ENCODE measurements around the gene MYF5.
A peak's percentile ranks its signal among the peaks of the same experiment; 100 is the strongest.

Gene MYF5

GRCh38 chr12:80708259-80708974 lies 8.3 kb upstream of the MYF5 start:
- no peak for DNase-seq

DNA sequence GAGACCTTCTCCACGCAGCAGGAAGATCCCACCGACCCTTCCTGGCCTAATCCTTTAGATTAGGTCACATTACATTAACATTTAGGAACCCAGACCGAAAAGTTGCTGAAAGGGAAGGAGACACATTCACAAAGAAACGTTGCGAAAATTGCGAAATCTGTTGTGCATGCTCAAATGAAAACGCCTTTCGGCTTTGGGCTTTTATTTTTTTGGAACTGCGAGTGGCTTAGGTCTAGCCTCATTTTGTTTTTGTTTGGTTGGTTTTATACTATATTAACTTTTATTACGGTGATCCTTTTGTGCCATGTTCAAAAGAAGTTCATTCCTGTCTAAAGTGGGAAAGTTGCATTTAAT lies 7.8 kb upstream of the MYF5 start:
- DNase-seq, result no peak

DNA sequence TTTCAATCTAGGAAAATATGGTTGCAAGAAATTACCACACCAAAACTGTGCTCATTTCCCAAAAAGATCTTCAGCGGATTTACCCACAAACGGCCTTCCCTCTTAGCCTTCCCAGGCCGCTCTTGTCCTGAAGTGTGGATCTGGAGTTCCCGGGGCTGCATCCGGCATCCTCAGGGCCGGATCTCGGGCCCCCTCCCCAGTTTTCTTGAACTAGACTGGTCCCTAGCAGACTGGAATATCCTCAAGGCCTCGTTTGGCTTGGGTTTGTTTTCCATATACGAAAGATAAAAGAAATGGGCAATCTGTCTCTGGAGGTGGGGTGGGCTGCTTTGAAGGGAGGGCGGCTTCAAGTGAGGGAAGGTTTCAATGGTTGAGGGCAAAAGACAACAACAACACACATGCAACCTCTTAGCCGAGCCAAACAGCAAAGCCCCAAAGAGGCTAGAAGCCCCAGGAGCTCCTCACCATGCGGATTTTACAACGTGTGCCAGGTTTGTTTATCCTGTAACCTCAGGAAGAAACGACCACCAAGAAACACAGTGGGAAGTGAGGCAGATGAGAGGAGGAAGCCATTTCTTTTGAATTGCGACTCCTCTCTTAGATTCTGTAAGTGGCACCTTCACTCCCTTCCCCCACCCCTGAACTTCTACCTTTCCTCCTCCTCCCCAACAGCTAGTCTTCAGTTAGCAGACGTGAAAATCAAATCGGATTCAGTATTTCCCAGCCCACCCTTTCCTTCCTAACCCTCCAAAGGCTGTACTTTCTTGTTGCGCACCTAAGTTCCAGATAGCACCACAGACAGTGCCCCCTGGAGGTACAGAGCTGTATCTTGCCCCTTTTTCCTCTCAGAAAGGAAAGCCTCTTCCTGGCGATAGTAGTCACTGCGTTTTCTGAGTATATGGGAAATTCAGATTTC lies 6.6 kb upstream of the MYF5 start:
- no peak for DNase-seq

GRCh38 chr12:80710727-80711449 lies 5.8 kb upstream of the MYF5 start:
- DNase-seq, result no peak

DNA sequence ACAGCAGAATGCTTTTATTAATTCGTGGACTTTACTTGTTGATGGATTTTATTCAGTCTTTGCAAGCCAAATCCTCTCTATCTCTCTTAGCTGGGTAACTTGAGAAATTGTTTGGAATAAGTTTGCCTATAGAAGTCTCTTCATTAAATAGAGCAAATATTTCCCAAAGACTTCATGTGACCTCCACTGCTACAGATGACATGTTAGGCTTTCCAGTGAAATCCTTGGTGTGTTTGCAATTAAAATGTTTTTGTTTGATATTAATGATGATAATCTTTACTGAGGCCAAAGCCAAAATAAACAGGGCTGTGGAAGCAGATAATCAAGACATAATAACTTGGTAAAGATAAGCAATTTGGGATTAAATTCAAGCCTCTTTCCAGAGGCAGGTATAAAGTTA lies 4.8 kb upstream of the MYF5 start:
- DNase-seq, result no peak

DNA sequence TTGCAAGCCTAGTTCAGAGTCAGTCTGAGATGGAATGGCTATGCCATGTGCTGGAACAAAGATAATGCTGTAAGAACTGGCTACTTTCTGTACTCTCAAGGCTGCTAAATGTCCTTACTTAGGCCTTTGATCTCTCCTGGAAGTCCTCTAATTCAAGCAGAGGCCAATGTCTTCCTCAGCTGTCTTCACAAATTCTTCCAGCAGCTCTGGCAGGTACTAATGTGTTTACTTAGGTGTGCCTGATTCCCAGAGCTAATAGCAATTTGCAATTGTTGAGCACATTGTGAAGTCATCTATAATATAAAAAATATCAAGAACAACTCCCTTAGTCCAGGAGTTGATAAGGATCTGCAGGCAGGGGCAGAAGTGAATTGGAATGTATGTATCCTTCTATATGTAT lies 3.8 kb upstream of the MYF5 start:
- DNase-seq, result no peak

DNA sequence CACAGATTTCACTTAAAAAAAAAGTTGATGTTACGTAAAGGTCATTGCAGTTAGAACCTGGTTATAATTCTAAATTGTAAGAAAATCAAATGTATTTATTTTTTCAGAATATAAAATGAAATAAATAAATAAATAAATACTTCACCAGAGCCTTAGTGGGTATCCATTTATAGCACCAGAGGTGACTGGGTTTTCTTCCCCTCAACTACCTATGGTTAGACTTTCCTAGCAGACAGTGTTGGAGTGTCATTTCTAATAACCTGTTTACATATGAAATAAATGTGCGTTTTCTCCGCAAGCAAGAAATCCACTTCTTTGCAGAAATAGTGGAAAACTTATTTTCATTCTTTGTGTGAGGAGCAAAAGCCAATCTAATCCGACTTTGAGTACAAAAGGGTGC lies 3.3 kb upstream of the MYF5 start:
- no peak for DNase-seq

- no peak for DNase-seq
Observed at GRCh38 chr12:80714055-80714454, 2.7 kb upstream of the MYF5 start.

DNA sequence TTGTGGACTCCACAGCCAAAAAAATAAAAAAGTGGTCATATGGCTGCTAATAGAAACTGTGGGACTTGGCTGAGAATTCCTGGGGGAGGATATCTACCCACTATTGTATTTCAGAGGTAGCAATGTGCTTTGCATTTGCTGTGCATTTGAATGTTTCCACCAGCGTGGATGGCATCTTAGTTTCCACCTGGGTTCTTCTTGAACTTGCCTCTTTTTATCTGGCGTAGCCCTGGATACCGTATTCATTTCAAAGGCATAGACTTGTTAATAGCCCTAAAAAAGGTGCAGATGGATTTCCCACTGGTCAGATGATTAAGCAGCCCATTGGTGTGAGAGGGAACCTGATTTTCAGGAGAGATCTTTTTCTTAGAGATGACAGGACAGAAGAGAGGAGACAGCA lies 1.9 kb upstream of the MYF5 start:
- no peak for DNase-seq

- no peak for DNase-seq
Observed at GRCh38 chr12:80715713-80716249, 931 bp upstream of the MYF5 start.

DNA sequence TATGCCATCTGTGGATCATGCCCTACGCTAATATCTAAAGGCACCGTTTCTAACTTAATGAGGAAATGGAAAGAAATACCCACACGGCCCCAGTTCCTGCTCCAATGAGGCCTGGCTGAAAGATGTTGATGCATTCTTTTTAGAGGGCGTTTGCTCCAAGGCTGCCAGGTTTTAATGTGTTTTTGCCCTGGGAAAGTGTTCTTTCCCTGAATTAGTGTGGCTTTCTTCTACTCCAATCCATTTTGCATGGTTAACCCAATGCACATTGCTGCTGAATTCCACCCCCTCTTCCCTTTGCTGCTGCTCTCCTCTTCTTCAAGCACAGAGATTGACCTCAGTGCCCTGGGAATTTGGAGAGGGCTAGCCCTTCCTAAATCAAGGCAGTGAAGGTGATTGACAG lies 1.1 kb downstream of the MYF5 start:
- DNase-seq, result no peak

- no peak for DNase-seq
Observed at GRCh38 chr12:80720516-80720915, 3.8 kb downstream of the MYF5 start.

DNA sequence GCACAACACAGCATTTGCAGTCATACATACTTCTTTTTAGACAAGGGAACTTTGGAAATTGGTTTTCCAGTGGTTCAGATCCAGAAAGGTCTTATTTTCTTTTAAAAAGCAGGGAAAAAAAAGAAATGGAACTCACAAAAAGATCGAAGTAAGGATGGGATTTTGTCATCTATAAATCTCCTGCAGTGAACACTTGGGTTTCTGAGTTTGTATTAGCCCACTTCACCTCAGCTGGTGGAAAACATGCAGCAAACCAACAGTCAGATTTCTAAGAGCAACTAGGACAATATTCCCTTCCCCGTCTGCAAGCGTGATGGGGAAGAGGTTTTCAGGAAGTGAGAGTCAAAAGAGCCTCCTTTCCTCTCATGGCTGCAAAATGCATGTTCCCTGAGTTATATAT lies 4.6 kb downstream of the MYF5 start:
- DNase-seq, result no peak

- no peak for DNase-seq
Observed at GRCh38 chr12:80745851-80746505, 29.3 kb downstream of the MYF5 start.

DNA sequence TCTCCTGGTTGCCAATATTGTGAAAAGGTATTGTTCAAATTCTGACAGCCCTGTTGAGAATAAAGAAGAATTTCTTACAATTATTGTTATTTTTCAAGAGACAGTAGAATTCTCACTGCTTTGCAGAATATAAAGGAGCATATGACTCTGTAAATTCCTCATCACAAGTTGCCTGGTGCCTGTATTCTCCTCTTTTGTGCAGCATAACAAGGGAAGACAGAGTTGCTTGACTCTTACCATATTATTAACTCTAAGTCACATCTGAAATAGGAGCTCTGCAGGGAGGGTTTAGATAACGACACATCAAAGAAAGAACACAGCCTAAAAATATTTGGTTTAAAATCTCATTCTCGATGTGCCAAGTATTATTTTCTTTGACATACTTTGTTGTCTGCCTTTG lies 31.1 kb downstream of the MYF5 start:
- DNase-seq, result no peak

GRCh38 chr12:80749456-80749855 lies 32.7 kb downstream of the MYF5 start:
- no peak for DNase-seq

DNA sequence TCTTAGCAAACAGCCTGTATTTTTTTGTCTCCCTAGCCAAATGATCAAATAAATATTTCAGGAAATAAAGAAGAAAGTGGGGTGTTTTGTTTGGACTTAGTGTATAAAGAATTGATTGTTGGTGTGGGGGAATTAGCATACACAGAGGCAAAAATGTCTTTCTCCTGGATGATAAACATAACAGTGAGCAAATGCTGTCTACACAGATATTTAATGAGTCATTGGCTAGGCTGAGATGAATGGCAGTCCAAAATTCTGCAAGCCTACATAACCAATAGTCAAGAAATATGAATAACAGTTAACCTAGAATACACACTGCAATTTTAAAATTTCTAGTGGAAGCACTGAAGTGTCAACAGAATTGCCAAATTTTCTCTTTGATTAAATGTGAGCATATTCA lies 35.8 kb downstream of the MYF5 start:
- no peak for DNase-seq

- DNase-seq, result no peak
Observed at GRCh38 chr12:80754274-80754673, 37.6 kb downstream of the MYF5 start.

DNA sequence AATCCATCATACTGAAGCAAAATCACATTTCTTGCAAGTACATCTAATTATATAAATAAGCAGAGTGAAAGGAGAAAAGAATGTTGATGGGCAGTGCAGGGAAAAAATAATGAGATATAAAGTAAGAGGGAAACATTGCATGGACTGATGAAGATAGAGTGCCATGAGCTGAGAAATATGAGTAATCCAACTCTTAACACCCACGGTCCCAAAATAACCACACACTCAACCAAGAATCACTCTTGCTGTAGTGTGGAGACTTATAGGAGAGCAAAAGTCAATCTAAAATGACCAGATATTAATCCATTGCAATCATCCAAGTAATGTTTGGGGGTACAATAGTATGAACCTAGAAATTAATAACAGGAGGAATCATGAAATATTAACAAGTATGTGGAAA lies 40.2 kb downstream of the MYF5 start:
- no peak for DNase-seq

GRCh38 chr12:80761838-80762237 lies 45.1 kb downstream of the MYF5 start:
- DNase-seq, result no peak

GRCh38 chr12:80763874-80764273 lies 47.2 kb downstream of the MYF5 start:
- peak; percentile 71 for DNase-seq

DNA sequence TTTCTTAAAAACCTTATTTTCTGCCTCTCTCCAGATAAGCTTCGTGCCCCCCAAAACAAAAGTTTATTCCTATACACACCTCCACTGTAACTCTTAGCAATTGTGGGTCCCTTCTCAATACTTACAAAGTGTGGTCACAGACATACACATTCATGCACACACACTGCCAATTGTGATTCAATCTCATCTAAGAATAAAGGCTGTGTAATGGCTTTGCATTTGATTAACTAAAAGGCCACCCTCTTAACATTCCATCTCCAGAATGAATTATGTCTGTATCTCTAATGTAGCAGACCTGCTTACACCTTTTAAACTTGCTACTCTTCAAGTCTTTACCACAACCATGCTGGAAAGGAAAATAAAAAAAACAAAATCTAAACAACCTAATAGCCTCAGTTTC lies 49.5 kb downstream of the MYF5 start:
- no peak for DNase-seq

DNA sequence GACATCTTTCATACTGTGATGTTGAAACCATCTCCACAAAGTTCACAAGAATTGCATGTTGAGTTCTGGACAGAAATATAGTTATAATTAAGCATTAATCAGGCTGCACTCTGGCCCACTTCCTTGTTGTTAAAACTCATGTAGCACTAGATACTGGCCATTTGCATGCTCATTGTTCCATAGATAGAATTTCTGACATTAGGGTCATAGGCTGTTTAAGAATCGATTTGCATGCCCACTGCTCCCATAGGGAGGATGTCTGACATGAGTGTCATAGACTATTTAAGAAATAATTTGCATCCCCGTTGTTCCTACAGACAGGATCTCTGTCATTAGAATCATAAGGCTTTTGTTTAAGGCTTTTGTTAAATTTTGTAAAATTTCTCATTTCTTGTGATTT lies 50.2 kb downstream of the MYF5 start:
- no peak for DNase-seq

Data from NCI-H1105 treated with DMSO at 0.1 percent for 48 hours (cell line).